ENCODE data around the gene OSBP2.
A peak's percentile ranks its signal among the peaks of the same experiment; 100 is the strongest.

OSBP2 gene

GRCh38 chr22:30816413-30816812 is 121.7 kb downstream of the OSBP2 start:
- peak; percentile 11 to 15 for DNase-seq

- DNase-seq, result no peak
Measured at GRCh38 chr22:30821381-30821780, 126.7 kb downstream of the OSBP2 start.

- DNase-seq, result no peak
Measured at GRCh38 chr22:30821863-30822215, 127.2 kb downstream of the OSBP2 start.

- DNase-seq, result no peak
Measured at GRCh38 chr22:30822216-30823014, 127.7 kb downstream of the OSBP2 start.

- DNase-seq, result no peak
Measured at GRCh38 chr22:30823015-30823370, 128.3 kb downstream of the OSBP2 start.

- no peak for DNase-seq
Measured at GRCh38 chr22:30824096-30824495, 129.4 kb downstream of the OSBP2 start.

GRCh38 chr22:30824711-30825110 is 130.0 kb downstream of the OSBP2 start:
- no peak for DNase-seq

GRCh38 chr22:30825711-30826505 is 131.2 kb downstream of the OSBP2 start:
- DNase-seq, result no peak

GRCh38 chr22:30826670-30827355 is 132.1 kb downstream of the OSBP2 start:
- no peak for DNase-seq

- no peak for DNase-seq
Measured at GRCh38 chr22:30827646-30828045, 133.0 kb downstream of the OSBP2 start.

- DNase-seq, result no peak
Measured at GRCh38 chr22:30828187-30829155, 133.8 kb downstream of the OSBP2 start.

GRCh38 chr22:30829901-30830550 is 135.4 kb downstream of the OSBP2 start:
- no peak for DNase-seq

- DNase-seq, result no peak
Measured at GRCh38 chr22:30830907-30831306, 136.2 kb downstream of the OSBP2 start.

GRCh38 chr22:30832407-30832987 is 137.8 kb downstream of the OSBP2 start:
- no peak for DNase-seq

- DNase-seq, result no peak
Measured at GRCh38 chr22:30833322-30833721, 138.6 kb downstream of the OSBP2 start.

GRCh38 chr22:30837531-30837930 is 142.9 kb downstream of the OSBP2 start:
- DNase-seq, result no peak

- no peak for DNase-seq
Measured at GRCh38 chr22:30838111-30838510, 143.4 kb downstream of the OSBP2 start.

- no peak for DNase-seq
Measured at GRCh38 chr22:30841273-30841672, 146.6 kb downstream of the OSBP2 start.

GRCh38 chr22:30843245-30843644 is 148.6 kb downstream of the OSBP2 start:
- no peak for DNase-seq

GRCh38 chr22:30847583-30847982 is 152.9 kb downstream of the OSBP2 start:
- no peak for DNase-seq

GRCh38 chr22:30855266-30855665 is 160.6 kb downstream of the OSBP2 start:
- DNase-seq, result no peak

All from Kasumi-1 (cell line).